ENCODE data around the gene CLSTN3. TPM values are rescaled to one million over a fixed set of nuclear protein-coding genes. Genes with fewer than 3 reads are reported as not detected.

The CLSTN3 gene
- total and polyA plus RNA-seq, 2 of the 13 experiments (the other 11 are each of a cell fraction or from before 2014, with no cell fraction given) = 26.2 to 94.1 TPM

- no peak for TF ChIP-seq ZNF318 (CRISPR knock-in tag; IDR thresholded peaks at IDR 0.05)
- no peak for TF ChIP-seq ZFYVE20 (CRISPR knock-in tag; IDR thresholded peaks at IDR 0.05; ENCODE audit: borderline replicate concordance, low read depth)
- TF ChIP-seq SATB2 (CRISPR knock-in tag; IDR thresholded peaks at IDR 0.05) = no peak
- TF ChIP-seq MYNN (CRISPR knock-in tag; IDR thresholded peaks at IDR 0.05; ENCODE audit: low read depth) = 0 out of 2 replicates have a peak, but pooled peaks have one; percentile 42
- no peak for TF ChIP-seq U2AF1 (optimal IDR thresholded peaks at IDR 0.05; ENCODE audit: low read depth, low read length)
- TF ChIP-seq FOXP1 (IDR thresholded peaks at IDR 0.05) = no peak
- TF ChIP-seq FOXP1 (CRISPR knock-in tag; IDR thresholded peaks at IDR 0.05) = no peak
- TF ChIP-seq HMG20B (CRISPR knock-in tag; conservative IDR thresholded peaks at IDR 0.05) = peak; percentile 57; the same call in 1 of the 2 replicates
- no peak for TF ChIP-seq ETS1 (CRISPR knock-in tag; IDR thresholded peaks at IDR 0.05)
- TF ChIP-seq KDM2A (CRISPR knock-in tag; IDR thresholded peaks at IDR 0.05; ENCODE audit: borderline replicate concordance, low read depth) = peak; percentile 53
- no peak for TF ChIP-seq MXD1 (CRISPR knock-in tag; IDR thresholded peaks at IDR 0.05)
- TF ChIP-seq THAP9 (CRISPR knock-in tag; IDR thresholded peaks at IDR 0.05; ENCODE audit: borderline replicate concordance) = no peak; the same call in 1 of the 2 replicates
- TF ChIP-seq ELK4 (CRISPR knock-in tag; IDR thresholded peaks at IDR 0.05; ENCODE audit: borderline replicate concordance) = no peak
- TF ChIP-seq FOSL1 (CRISPR knock-in tag; IDR thresholded peaks at IDR 0.05; ENCODE audit: borderline replicate concordance) = no peak
- TF ChIP-seq TBP (CRISPR knock-in tag; IDR thresholded peaks at IDR 0.05) = no peak
Observed at GRCh38 chr12:7108796-7109571, 21.2 kb upstream of the CLSTN3 start, which contains the start of gene C1RL (continued).

Data from HepG2 (cell line).